Measurements from ENCODE around the gene ORM1. TPM values are rescaled to one million over a fixed set of nuclear protein-coding genes. Genes with fewer than 3 reads are reported as not detected.

Gene ORM1
- total and polyA plus RNA-seq, 4 donors = 1,297 to 69,591 (median 37,095) TPM

- TF ChIP-seq FOXA1 (IDR thresholded peaks at IDR 0.05) = no peak
- TF ChIP-seq, protein P1, sequence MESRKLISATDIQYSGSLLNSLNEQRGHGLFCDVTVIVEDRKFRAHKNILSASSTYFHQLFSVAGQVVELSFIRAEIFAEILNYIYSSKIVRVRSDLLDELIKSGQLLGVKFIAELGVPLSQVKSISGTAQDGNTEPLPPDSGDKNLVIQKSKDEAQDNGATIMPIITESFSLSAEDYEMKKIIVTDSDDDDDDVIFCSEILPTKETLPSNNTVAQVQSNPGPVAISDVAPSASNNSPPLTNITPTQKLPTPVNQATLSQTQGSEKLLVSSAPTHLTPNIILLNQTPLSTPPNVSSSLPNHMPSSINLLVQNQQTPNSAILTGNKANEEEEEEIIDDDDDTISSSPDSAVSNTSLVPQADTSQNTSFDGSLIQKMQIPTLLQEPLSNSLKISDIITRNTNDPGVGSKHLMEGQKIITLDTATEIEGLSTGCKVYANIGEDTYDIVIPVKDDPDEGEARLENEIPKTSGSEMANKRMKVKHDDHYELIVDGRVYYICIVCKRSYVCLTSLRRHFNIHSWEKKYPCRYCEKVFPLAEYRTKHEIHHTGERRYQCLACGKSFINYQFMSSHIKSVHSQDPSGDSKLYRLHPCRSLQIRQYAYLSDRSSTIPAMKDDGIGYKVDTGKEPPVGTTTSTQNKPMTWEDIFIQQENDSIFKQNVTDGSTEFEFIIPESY (IDR thresholded peaks at IDR 0.05) = no peak
- WGBS = 91% methylated on average over 5 of the region's 5 CpGs
- Histone ChIP-seq H3K27me3 (ENCODE audit: control insufficient read depth in 4 of 4, insufficient read depth in 4 of 4, low read length in 3 of 4) (no peaks in the 10 kb centered on the region), H3K4me1 (ENCODE audit: control insufficient read depth in 4 of 4, insufficient read depth in 4 of 4, low read length in 3 of 4) (no peaks in the 10 kb centered on the region), H3K9ac (ENCODE audit: low read depth in 1 of 2, low read length in 2 of 2) (no peak overlapping the region), H3K9me3 (ENCODE audit: control insufficient read depth in 4 of 4, low read length in 3 of 4) (no peaks in the 10 kb centered on the region), H3K36me3 (ENCODE audit: control insufficient read depth in 4 of 4, insufficient read depth in 3 of 4, low read depth in 1 of 4, low read length in 3 of 4) (peaks cover 8 to 85% (median 60%) of the 10 kb centered on the region in 4 donors), H3K4me3 (ENCODE audit: low read depth in 1 of 3, low read length in 3 of 3) (no peak overlapping the region), H3K27ac (ENCODE audit: low read depth in 1 of 2, low read length in 2 of 2) (no peak overlapping the region)
- DNase-seq (ENCODE audit: low spot score) = no peak
These were observed 20.0 kb downstream of the ORM1 start for GRCh38 chr9:114342755-114343440.

GRCh38 chr9:114343471-114344187, 20.7 kb downstream of the ORM1 start:
- H3K4me3 ChIP-seq (ENCODE audit: low read depth in 1 of 3, low read length in 3 of 3) = no peak overlapping the region
- H3K9me3 ChIP-seq (ENCODE audit: control insufficient read depth in 4 of 4, low read length in 3 of 4) = no peaks in the 10 kb centered on the region
- H3K4me1 ChIP-seq (ENCODE audit: control insufficient read depth in 4 of 4, insufficient read depth in 4 of 4, low read length in 3 of 4) = no peaks in the 10 kb centered on the region
- H3K27me3 ChIP-seq (ENCODE audit: control insufficient read depth in 4 of 4, insufficient read depth in 4 of 4, low read length in 3 of 4) = no peaks in the 10 kb centered on the region
- no peak overlapping the region for H3K9ac ChIP-seq (ENCODE audit: low read depth in 1 of 2, low read length in 2 of 2)
- no peak for DNase-seq (ENCODE audit: low spot score)
- no peak overlapping the region for H3K27ac ChIP-seq (ENCODE audit: low read depth in 1 of 2, low read length in 2 of 2)
- 94% methylated on average over 9 of the region's 9 CpGs for WGBS
- peaks cover 7 to 84% (median 60%) of the 10 kb centered on the region in 4 donors for H3K36me3 ChIP-seq (ENCODE audit: control insufficient read depth in 4 of 4, insufficient read depth in 3 of 4, low read depth in 1 of 4, low read length in 3 of 4)
- no peak for TF ChIP-seq SP1 (IDR thresholded peaks at IDR 0.05)
- TF ChIP-seq JUND (IDR thresholded peaks at IDR 0.05) = no peak
- TF ChIP-seq FOXA1 (IDR thresholded peaks at IDR 0.05) = no peak
- TF ChIP-seq HNF4G (IDR thresholded peaks at IDR 0.05) = no peak
- no peak for TF ChIP-seq FOXA2 (IDR thresholded peaks at IDR 0.05)
- TF ChIP-seq RXRA (IDR thresholded peaks at IDR 0.05) = no peak
- no peak for TF ChIP-seq CTCF (IDR thresholded peaks at IDR 0.05; ENCODE audit: low read depth, low read length, missing input control)
- no peak for TF ChIP-seq HNF4A (conservative IDR thresholded peaks at IDR 0.05)
- TF ChIP-seq RAD21 (IDR thresholded peaks at IDR 0.05) = no peak
- TF ChIP-seq, protein P1 (IDR thresholded peaks at IDR 0.05) = no peak
- TF ChIP-seq EGR1 (IDR thresholded peaks at IDR 0.05; ENCODE audit: low read depth in 2 of 2) = no peak
- TF ChIP-seq REST (IDR thresholded peaks at IDR 0.05) = no peak

All from liver (tissue), 9 donors.